Measurements from ENCODE around the gene LPP.

- TF ChIP-seq CTCF (IDR thresholded peaks at IDR 0.05; ENCODE audit: low read length) (no peak), EZH2 (optimal IDR thresholded peaks at IDR 0.05; ENCODE audit: low read depth, low read length) (no peak)
These were observed 427.8 kb downstream of the LPP start for GRCh38 chr3:188581792-188582191.

Measured in MM.1S (cell line).